Left lobe of liver (tissue), 2 donors: Measurements from ENCODE around the gene HBG2. TPM values are rescaled to one million over a fixed set of nuclear protein-coding genes. Genes with fewer than 3 reads are reported as not detected.
"Not testable (repeated sequence)": the region's sequence is repeated elsewhere in the genome, so short reads cannot be mapped to it uniquely, and the experiment has no call there.

ENCODE experiments used
- ATAC-seq: fragments of 200-7000 bp; cut with Tn5 transposase; one replicate; pipeline ENCODE4 v1.9.1; 2020; ENCODE audit warnings: mild to moderate bottlenecking, moderate library complexity
- DNase-seq: peaks from one replicate; pipeline ENCODE4 v3.0.0-alpha.2; 2020; ENCODE audit warnings: low spot score
- total RNA-seq: library from RNA; stranded (reverse); gene quantifications from one replicate; pipeline ENCODE4 v1.2.1, GENCODE V29; 2021
- donor health status: DM: no; HTN: no; CAD: no; lungs with moderate emphysema.
- donor health status: DM: no; HTN: yes; CAD: no.

HBG2 gene
- total RNA-seq: 7.6 TPM

- ATAC-seq, DNase-seq: not testable (repeated sequence)
Measured at GRCh38 chr11:5254646-5255413, at the start of gene HBG2. Gene HBG2 (minus strand): TSS chr11:5254781. CDS start chr11:5254728, 53 bp downstream.

DNA sequence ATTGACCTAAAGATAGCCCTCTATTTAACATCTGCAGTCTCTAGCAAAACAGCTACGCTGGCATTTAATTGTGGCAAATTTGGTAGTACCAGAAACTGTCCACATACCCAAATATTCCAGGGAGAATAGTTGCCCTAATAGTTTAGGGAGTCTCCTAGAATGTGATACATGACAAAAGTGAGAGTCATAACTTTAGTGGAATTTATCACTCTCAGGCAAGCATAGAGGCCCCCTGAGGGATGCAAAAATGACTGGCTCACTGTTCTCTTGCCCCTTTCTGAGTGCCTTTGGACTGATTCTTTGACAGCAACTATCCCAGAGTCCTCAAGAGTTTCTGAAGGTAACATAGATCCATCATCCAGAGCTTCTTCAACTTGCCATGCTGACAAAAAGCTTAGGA is 49.5 kb upstream of the HBG2 start:
- DNase-seq (no peak), ATAC-seq (no peak)

GRCh38 chr11:5303626-5304025 is 49.0 kb upstream of the HBG2 start:
- ATAC-seq (no peak), DNase-seq (no peak)

GRCh38 chr11:5301846-5302245 is 47.3 kb upstream of the HBG2 start, which contains the start of gene OR51B4:
Gene OR51B4 (minus strand): TSS chr11:5301946. CDS start chr11:5301946, 0 bp downstream.
- no peak for ATAC-seq
- no peak for DNase-seq

DNA sequence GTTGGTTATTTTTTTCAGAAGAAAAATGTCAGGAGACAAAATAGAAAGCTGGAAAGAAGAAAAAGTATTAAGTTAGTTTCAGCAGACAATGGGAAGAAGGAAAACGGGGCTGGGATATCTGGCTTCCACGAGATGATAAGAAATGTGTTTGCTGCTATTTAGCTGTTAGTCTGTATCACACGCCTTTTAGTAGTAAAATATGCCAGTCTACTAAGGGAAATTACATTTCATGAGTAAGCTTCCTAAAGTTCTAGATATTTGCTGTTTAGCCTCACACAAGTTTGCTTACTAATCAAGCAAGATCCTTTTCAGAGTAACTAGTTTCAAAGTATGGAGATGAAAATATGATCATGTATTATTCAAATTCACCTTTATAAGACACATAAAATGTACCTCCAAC is 45.7 kb upstream of the HBG2 start:
- no peak for DNase-seq
- ATAC-seq: no peak

- ATAC-seq: no peak
- DNase-seq: no peak
Measured at GRCh38 chr11:5298451-5298850, 43.9 kb upstream of the HBG2 start.

- no peak for DNase-seq
- no peak for ATAC-seq
Measured at GRCh38 chr11:5297721-5298323, 43.2 kb upstream of the HBG2 start.

DNA sequence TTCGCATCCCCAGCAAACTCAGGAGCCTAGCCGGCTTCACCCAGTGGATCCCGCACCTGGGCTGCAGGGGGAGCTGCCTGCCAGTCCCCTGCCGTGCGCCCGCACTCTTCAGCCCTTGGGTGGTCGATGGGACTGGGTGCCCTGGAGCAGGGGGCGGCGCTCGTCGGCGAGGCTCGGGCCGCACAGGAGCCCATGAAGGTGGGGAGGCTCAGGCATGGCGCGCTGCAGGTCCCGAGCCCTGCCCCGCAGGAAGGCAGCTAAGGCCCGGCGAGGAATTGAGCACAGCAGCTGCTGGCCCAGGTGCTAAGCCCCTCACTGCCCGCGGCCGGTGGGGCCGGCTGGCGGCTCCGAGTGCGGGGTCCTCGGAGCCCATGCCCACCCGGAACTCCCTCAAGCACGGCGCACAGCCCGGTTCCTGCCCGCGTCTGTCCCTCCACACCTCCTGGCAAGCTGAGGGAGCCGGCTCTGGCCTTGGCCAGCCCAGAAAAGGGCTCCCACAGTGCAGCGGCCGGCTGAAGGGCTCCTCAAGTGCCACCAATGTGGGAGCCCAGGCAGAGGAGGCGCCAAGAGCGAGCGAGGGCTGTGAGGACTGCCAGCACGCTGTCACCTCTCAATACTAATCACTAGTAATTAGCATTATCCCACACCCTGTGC is 39.9 kb upstream of the HBG2 start:
- not testable (repeated sequence) for DNase-seq

GRCh38 chr11:5293028-5293427 is 38.4 kb upstream of the HBG2 start:
- ATAC-seq (no peak), DNase-seq (no peak)

More for the DNA sequence above, 39.9 kb upstream of the HBG2 start:
- ATAC-seq: not testable (repeated sequence)

GRCh38 chr11:5291207-5291838 is 36.7 kb upstream of the HBG2 start:
- no peak for DNase-seq
- ATAC-seq: peak; percentile 67

- ATAC-seq (no peak), DNase-seq (no peak)
Measured at GRCh38 chr11:5290106-5290505, 35.5 kb upstream of the HBG2 start.

GRCh38 chr11:5289696-5290095 is 35.1 kb upstream of the HBG2 start:
- no peak for ATAC-seq
- DNase-seq: no peak

DNA sequence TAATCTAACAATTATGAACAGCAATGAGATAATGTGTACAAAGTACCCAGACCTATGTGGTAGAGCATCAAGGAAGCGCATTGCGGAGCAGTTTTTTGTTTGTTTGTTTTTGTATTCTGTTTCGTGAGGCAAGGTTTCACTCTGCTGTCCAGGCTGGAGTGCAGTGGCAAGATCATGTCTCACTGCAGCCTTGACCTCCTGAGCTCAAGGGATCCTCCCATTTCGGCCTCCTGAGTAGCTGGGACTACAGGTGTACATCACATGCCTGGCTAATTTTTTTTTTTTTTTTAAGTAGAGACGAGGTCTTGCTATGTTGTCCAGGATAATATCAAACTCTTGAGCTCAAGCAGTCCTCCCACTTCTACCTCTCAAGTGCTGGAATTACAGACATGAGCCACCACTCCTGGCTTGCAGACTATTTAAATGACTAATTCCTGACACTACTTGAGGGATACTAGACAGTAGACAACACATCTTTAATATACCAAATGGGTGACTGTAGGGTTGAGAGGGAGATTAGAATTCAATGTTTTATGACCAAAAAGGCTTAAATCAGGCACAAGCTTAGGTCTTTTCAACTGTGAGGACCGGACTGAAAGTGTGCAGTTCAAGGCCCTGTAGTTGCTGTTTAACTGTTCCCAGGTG is 34.4 kb upstream of the HBG2 start:
- ATAC-seq: no peak
- DNase-seq: no peak

GRCh38 chr11:5288108-5288905 is 33.7 kb upstream of the HBG2 start:
- no peak for DNase-seq
- no peak for ATAC-seq

DNA sequence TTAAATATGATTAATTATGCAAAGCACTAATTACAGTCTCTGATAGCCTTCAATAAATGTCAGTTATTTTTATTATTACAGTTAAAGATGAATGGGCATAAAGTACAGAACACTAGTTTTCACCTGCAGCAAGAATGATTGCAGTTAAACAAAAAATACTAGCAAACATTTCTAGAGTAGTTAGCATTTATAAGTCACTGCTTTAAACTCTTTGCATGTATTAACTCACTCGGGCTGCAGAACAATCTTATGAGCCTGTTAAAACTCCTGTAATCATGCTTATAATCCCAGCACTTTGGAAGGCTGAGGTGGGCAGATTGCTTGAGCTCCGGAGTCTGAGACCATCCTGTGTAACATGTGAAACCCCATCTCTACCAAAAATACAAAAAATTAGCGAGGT is 32.3 kb upstream of the HBG2 start:
- ATAC-seq: no peak
- no peak for DNase-seq

- ATAC-seq: no peak
- DNase-seq: no peak
Measured at GRCh38 chr11:5286351-5286750, 31.8 kb upstream of the HBG2 start.

- no peak for ATAC-seq
- no peak for DNase-seq
Measured at GRCh38 chr11:5285703-5286340, 31.2 kb upstream of the HBG2 start.

DNA sequence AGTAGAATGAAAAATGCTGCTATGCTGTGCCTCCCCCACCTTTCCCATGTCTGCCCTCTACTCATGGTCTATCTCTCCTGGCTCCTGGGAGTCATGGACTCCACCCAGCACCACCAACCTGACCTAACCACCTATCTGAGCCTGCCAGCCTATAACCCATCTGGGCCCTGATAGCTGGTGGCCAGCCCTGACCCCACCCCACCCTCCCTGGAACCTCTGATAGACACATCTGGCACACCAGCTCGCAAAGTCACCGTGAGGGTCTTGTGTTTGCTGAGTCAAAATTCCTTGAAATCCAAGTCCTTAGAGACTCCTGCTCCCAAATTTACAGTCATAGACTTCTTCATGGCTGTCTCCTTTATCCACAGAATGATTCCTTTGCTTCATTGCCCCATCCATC is 30.1 kb upstream of the HBG2 start:
- no peak for ATAC-seq
- no peak for DNase-seq

- DNase-seq (no peak), ATAC-seq (no peak)
Measured at GRCh38 chr11:5283882-5284281, 29.3 kb upstream of the HBG2 start.

- DNase-seq (no peak), ATAC-seq (no peak)
Measured at GRCh38 chr11:5283086-5283485, 28.5 kb upstream of the HBG2 start.
